ENCODE data around the gene MAGI2. TPM values are rescaled to one million over a fixed set of nuclear protein-coding genes. Genes with fewer than 3 reads are reported as not detected.
A peak's percentile ranks its signal among the peaks of the same experiment; 100 is the strongest.

The MAGI2 gene
- total RNA-seq, 1 experiment from 2014 or later: 0.22 TPM

- no TSS peak for BruUV-seq (replicated peaks)
- intact Hi-C loops (cut with micrococcal nuclease): no loop called here
- Histone ChIP-seq H4K20me1 (ENCODE audit: insufficient read depth) (no peaks in the 10 kb centered on the region), H3K4me1 (ENCODE audit: control insufficient read depth in 1 of 2, insufficient read depth in 2 of 2, low read length in 2 of 2) (peaks cover 4 to 13% of the 10 kb centered on the region in 2 experiments; a peak in 3 of 4 replicates), H3K9ac (ENCODE audit: low read length) (no peak overlapping the region), H2AFZ (ENCODE audit: low read depth, low read length, poor library complexity, severe bottlenecking) (no peak overlapping the region), H3K9me2 (ENCODE audit: insufficient read depth) (no peaks in the 10 kb centered on the region), H3K4me3 (replicated peaks in 1 of 2; ENCODE audit: low read depth in 1 of 2, low read length in 2 of 2) (no peak overlapping the region), H3K27me3 (ENCODE audit: insufficient read depth, low read length) (no peaks in the 10 kb centered on the region), H3K36me3 (ENCODE audit: control insufficient read depth in 1 of 2, insufficient read depth in 2 of 2, low read length in 2 of 2) (no peaks in the 10 kb centered on the region), H3K9me3 (ENCODE audit: control insufficient read depth in 1 of 2, insufficient read depth in 1 of 2, low read depth in 1 of 2, low read length in 2 of 2) (no peaks in the 10 kb centered on the region), H3K4me2 (ENCODE audit: low read length) (no peak overlapping the region), H3K27ac (ENCODE audit: low read depth, low read length) (no peak overlapping the region), H3K79me2 (ENCODE audit: insufficient read depth, low read length) (no peaks in the 10 kb centered on the region)
- RAD21 ChIA-PET (ENCODE audit: low non-redundant PET in 1 of 2, low total read pairs in 2 of 2, uncharacterized antibody in 2 of 2, unreplicated experiment in 2 of 2): no interaction called here
- DNase-seq (ENCODE audit: low read depth, low spot score) (no peak), ATAC-seq (no peak)
- POLR2A ChIA-PET: no interaction called here
- CTCF ChIA-PET: no interaction called here
- TF ChIP-seq POLR2AphosphoS5 (IDR thresholded peaks at IDR 0.05; ENCODE audit: low read depth, low read length) (no peak), RAD21 (IDR thresholded peaks at IDR 0.05; ENCODE audit: low read depth) (no peak), CTCF (IDR thresholded peaks at IDR 0.05 in 2 of 3, conservative IDR thresholded peaks at IDR 0.05 in 1 of 3; ENCODE audit: borderline replicate concordance in 1 of 3, insufficient read depth in 1 of 3, low read depth in 2 of 3, low read length in 2 of 3) (peak in 1 of 3 experiments; percentile 5; a peak in 1 of 6 replicates), JUND (IDR thresholded peaks at IDR 0.05) (no peak), SIN3A (IDR thresholded peaks at IDR 0.05; ENCODE audit: low read depth) (no peak), EZH2 (IDR thresholded peaks at IDR 0.05) (no peak), CEBPB (IDR thresholded peaks at IDR 0.05; ENCODE audit: low read depth) (no peak)
Measured at GRCh38 chr7:79320741-79321473, 132.6 kb downstream of the MAGI2 start.

GRCh38 chr7:79319369-79319768, 134.1 kb downstream of the MAGI2 start:
- H3K4me3 ChIP-seq (replicated peaks in 1 of 2; ENCODE audit: low read depth in 1 of 2, low read length in 2 of 2): no peak overlapping the region
- no peaks in the 10 kb centered on the region for H3K36me3 ChIP-seq (ENCODE audit: control insufficient read depth in 1 of 2, insufficient read depth in 2 of 2, low read length in 2 of 2)
- POLR2A ChIA-PET: no interaction called here
- H3K79me2 ChIP-seq (ENCODE audit: insufficient read depth, low read length): no peaks in the 10 kb centered on the region
- H2AFZ ChIP-seq (ENCODE audit: low read depth, low read length, poor library complexity, severe bottlenecking): peak overlapping the region; percentile 64
- intact Hi-C loops (cut with micrococcal nuclease): no loop called here
- CTCF ChIA-PET: no interaction called here
- no TSS peak for BruUV-seq (replicated peaks)
- no peaks in the 10 kb centered on the region for H3K27me3 ChIP-seq (ENCODE audit: insufficient read depth, low read length)
- H3K9ac ChIP-seq (ENCODE audit: low read length): no peak overlapping the region
- TF ChIP-seq CBX3 (IDR thresholded peaks at IDR 0.05; ENCODE audit: low read depth) (no peak), CEBPB (IDR thresholded peaks at IDR 0.05; ENCODE audit: low read depth) (no peak), ZFX (IDR thresholded peaks at IDR 0.05) (no peak), SRF (IDR thresholded peaks at IDR 0.05; ENCODE audit: low read depth) (no peak)
- H3K4me1 ChIP-seq (ENCODE audit: control insufficient read depth in 1 of 2, insufficient read depth in 2 of 2, low read length in 2 of 2): peaks cover 4 to 13% of the 10 kb centered on the region in 2 experiments; a peak in 3 of 4 replicates
- no peak overlapping the region for H3K27ac ChIP-seq (ENCODE audit: low read depth, low read length)
- no peaks in the 10 kb centered on the region for H3K9me2 ChIP-seq (ENCODE audit: insufficient read depth)
- no peak overlapping the region for H3K4me2 ChIP-seq (ENCODE audit: low read length)
- no peaks in the 10 kb centered on the region for H4K20me1 ChIP-seq (ENCODE audit: insufficient read depth)
- no peaks in the 10 kb centered on the region for H3K9me3 ChIP-seq (ENCODE audit: control insufficient read depth in 1 of 2, insufficient read depth in 1 of 2, low read depth in 1 of 2, low read length in 2 of 2)
- ATAC-seq (no peak), DNase-seq (ENCODE audit: low read depth, low spot score) (no peak)
- RAD21 ChIA-PET (ENCODE audit: low non-redundant PET in 1 of 2, low total read pairs in 2 of 2, uncharacterized antibody in 2 of 2, unreplicated experiment in 2 of 2): no interaction called here
